Measurements from ENCODE around the gene MKRN3.

The MKRN3 gene

DNA sequence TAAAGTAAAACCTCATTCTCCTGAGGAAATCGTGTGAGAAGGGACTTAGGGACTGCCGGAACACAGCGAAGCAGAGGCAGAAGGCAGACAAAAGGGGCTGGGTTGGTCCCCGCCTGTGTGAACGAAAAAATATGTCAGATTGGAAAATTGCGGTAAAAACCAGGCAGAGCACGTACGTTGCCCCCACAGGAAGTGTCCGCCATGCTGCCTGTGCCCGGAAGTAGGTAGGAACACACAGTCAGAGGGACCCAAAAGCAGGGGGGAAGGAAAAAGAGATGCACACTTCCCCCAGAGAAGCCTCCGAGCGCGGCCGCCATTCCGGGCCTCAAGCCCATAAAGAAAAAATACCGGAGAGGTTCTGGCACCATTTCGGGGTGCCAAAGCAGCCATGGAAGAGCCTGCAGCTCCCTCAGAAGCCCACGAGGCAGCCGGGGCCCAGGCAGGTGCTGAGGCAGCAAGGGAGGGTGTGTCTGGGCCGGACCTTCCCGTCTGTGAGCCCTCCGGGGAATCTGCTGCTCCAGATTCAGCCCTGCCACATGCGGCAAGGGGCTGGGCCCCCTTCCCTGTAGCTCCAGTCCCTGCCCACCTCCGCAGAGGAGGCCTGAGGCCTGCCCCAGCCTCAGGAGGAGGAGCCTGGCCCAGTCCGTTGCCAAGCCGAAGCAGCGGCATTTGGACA, at the start of gene MKRN3:
TSS of gene MKRN3 (plus strand) at position 280 of the 676 bp plus-strand sequence. CDS start at position 389, 109 bp downstream.
- H3K27me3 ChIP-seq = no peaks in the 10 kb centered on the region
- H3K9ac ChIP-seq = peak within 1 kb of the TSS; percentile 66 to 81 (median 75)
- TF ChIP-seq Cebpa-rat (IDR thresholded peaks at IDR 0.05) = no peak
- H3K9me3 ChIP-seq (replicated peaks in 1 of 11) = peaks cover 0 to 4% (median 0%) of the 10 kb centered on the region in 11 experiments; a peak in 3 of 22 replicates
- no peaks in the 10 kb centered on the region for H4K20me1 ChIP-seq
- peak within 1 kb of the TSS; percentile 57 to 89 (median 78); a peak in 21 of 22 replicates for H3K27ac ChIP-seq
- H3K4me3 ChIP-seq = peak within 1 kb of the TSS; percentile 39 to 70 (median 60)
- peak within 1 kb of the TSS; percentile 65 to 85 (median 76) for H3K4me2 ChIP-seq
- H3K4me1 ChIP-seq = peaks cover 7 to 41% (median 24%) of the 10 kb centered on the region in 10 experiments; a peak in 16 of 20 replicates
- H3K36me3 ChIP-seq = no peaks in the 10 kb centered on the region

DNA sequence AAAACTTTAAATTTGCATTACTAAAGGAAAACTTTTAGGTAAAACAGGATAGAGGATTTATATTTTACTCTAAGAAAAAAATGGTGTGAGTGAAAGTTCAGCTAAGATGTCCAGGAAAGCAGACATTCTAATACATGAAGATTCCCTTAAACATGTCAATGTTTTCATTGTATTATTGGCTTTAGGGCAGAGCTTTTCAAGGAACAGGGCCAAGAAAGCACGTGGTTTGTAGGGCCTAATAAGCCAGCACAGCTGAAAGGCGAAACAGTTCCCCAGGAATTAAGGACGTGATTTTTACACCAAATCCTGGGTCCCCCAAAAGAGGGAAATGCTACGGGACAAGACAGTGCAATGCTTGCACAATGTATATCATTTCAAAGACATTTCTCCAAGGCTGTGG, 48.6 kb upstream of the MKRN3 start:
- H3K36me3 ChIP-seq = no peaks in the 10 kb centered on the region
- H3K27me3 ChIP-seq = no peaks in the 10 kb centered on the region
- peaks cover 0 to 7% (median 2%) of the 10 kb centered on the region in 11 experiments; a peak in 11 of 22 replicates for H3K9me3 ChIP-seq (replicated peaks in 1 of 11)
- no peaks in the 10 kb centered on the region for H3K4me1 ChIP-seq
- TF ChIP-seq Cebpa-rat (IDR thresholded peaks at IDR 0.05) = no peak
- H3K27ac ChIP-seq = no peak overlapping the region
- H4K20me1 ChIP-seq = no peaks in the 10 kb centered on the region
- no peak overlapping the region for H3K9ac ChIP-seq
- H3K4me2 ChIP-seq = no peak overlapping the region
- no peak overlapping the region for H3K4me3 ChIP-seq

DNA sequence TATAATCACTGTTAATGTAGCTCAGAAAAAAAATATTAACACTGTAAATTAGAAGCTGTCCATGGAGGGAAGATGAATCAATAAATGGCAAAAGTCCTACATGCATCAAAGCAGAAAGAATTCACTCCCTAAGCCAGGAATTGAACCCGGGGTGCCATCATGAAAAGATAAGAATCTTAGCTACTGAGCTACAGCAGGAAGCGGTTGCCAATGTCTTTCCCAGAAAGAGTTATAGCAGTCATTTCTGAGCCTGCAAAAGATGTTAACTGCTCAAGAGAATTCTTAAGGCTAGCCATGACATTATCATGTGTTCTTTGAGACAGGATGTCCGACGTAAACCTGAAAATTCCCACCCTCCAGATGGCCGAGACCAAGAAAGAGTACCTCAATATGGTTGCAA, 47.4 kb upstream of the MKRN3 start:
- Histone ChIP-seq H3K4me3 (no peak overlapping the region), H3K27ac (no peak overlapping the region), H3K4me2 (no peak overlapping the region), H3K4me1 (no peaks in the 10 kb centered on the region), H4K20me1 (no peaks in the 10 kb centered on the region), H3K9me3 (replicated peaks in 1 of 11) (no peaks in the 10 kb centered on the region), H3K36me3 (no peaks in the 10 kb centered on the region), H3K9ac (no peak overlapping the region), H3K27me3 (no peaks in the 10 kb centered on the region)
- no peak for TF ChIP-seq Cebpa-rat (IDR thresholded peaks at IDR 0.05)

GRCh38 chr15:23524816-23525215, 40.7 kb upstream of the MKRN3 start:
- Histone ChIP-seq H4K20me1 (no peaks in the 10 kb centered on the region), H3K9me3 (replicated peaks in 1 of 11) (no peaks in the 10 kb centered on the region), H3K27ac (no peak overlapping the region), H3K36me3 (no peaks in the 10 kb centered on the region), H3K4me3 (no peak overlapping the region), H3K4me2 (no peak overlapping the region), H3K27me3 (no peaks in the 10 kb centered on the region), H3K4me1 (no peaks in the 10 kb centered on the region), H3K9ac (no peak overlapping the region)
- TF ChIP-seq Cebpa-rat (IDR thresholded peaks at IDR 0.05) = no peak

DNA sequence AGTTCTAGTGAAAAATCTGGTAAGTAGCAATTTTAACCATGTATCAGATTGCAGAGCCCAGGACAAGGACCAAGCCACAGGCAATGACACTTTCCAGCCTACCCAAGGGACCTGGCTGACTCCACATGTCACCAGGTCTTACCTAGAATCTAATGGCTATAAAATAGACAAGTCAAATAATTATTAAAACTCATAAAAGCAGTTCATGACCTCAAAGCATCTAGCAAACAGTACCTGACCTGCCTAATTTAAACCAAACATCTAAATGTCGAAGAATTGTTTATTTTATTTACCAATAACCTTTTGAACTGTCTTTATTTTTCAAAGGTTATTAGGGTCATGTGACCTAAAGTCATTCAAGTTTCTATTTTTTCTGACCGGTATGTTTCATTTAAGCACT, 35.6 kb upstream of the MKRN3 start:
- no peak overlapping the region for H3K4me3 ChIP-seq
- H3K9me3 ChIP-seq (replicated peaks in 1 of 11) = peaks cover 0 to 11% (median 6%) of the 10 kb centered on the region in 11 experiments; a peak in 13 of 22 replicates
- TF ChIP-seq Cebpa-rat (IDR thresholded peaks at IDR 0.05) = no peak

GRCh38 chr15:23532024-23532423, 33.5 kb upstream of the MKRN3 start:
- Histone ChIP-seq H3K9me3 (replicated peaks in 1 of 11) (peaks cover 0 to 24% (median 14%) of the 10 kb centered on the region in 11 experiments; a peak in 13 of 22 replicates), H3K27me3 (no peaks in the 10 kb centered on the region), H3K4me2 (peak overlapping the region in 3 of 11 experiments; percentile 2 to 29 (median 7); a peak in 1 of 22 replicates), H3K4me3 (no peak overlapping the region), H3K4me1 (peaks cover 4 to 14% (median 9%) of the 10 kb centered on the region in 10 experiments; a peak in 17 of 20 replicates), H4K20me1 (no peaks in the 10 kb centered on the region), H3K9ac (no peak overlapping the region), H3K27ac (peak overlapping the region in 1 of 11 experiments; percentile 15; a peak in 1 of 22 replicates), H3K36me3 (no peaks in the 10 kb centered on the region)
- TF ChIP-seq Cebpa-rat (IDR thresholded peaks at IDR 0.05) = no peak

More for the DNA sequence above, 35.6 kb upstream of the MKRN3 start:
- no peaks in the 10 kb centered on the region for H3K36me3 ChIP-seq
- H3K4me1 ChIP-seq = peaks cover 0 to 6% (median 0%) of the 10 kb centered on the region in 10 experiments; a peak in 2 of 20 replicates
- no peak overlapping the region for H3K27ac ChIP-seq
- no peak overlapping the region for H3K4me2 ChIP-seq
- H3K9ac ChIP-seq = no peak overlapping the region
- no peaks in the 10 kb centered on the region for H4K20me1 ChIP-seq
- no peaks in the 10 kb centered on the region for H3K27me3 ChIP-seq

GRCh38 chr15:23536659-23537058, 28.8 kb upstream of the MKRN3 start:
- no peak for TF ChIP-seq Cebpa-rat (IDR thresholded peaks at IDR 0.05)
- Histone ChIP-seq H3K27me3 (no peaks in the 10 kb centered on the region), H3K27ac (peak overlapping the region in 6 of 11 experiments; percentile 25 to 62 (median 49); a peak in 8 of 22 replicates), H3K4me2 (peak overlapping the region in 9 of 11 experiments; percentile 8 to 75 (median 61); a peak in 17 of 22 replicates), H3K9me3 (replicated peaks in 1 of 11) (peaks cover 0 to 24% (median 14%) of the 10 kb centered on the region in 11 experiments; a peak in 14 of 22 replicates), H4K20me1 (no peaks in the 10 kb centered on the region), H3K4me3 (no peak overlapping the region), H3K36me3 (no peaks in the 10 kb centered on the region), H3K4me1 (peaks cover 6 to 29% (median 22%) of the 10 kb centered on the region in 10 experiments; a peak in 18 of 20 replicates), H3K9ac (no peak overlapping the region)

- Histone ChIP-seq H3K4me1 (peaks cover 6 to 29% (median 18%) of the 10 kb centered on the region in 10 experiments; a peak in 18 of 20 replicates), H3K27ac (no peak overlapping the region), H3K9ac (no peak overlapping the region), H3K9me3 (replicated peaks in 1 of 11) (peaks cover 0 to 24% (median 15%) of the 10 kb centered on the region in 11 experiments; a peak in 14 of 22 replicates), H3K4me3 (no peak overlapping the region), H3K4me2 (peak overlapping the region in 1 of 11 experiments; percentile 5; a peak in 1 of 22 replicates), H3K36me3 (no peaks in the 10 kb centered on the region), H3K27me3 (no peaks in the 10 kb centered on the region), H4K20me1 (no peaks in the 10 kb centered on the region)
- no peak for TF ChIP-seq Cebpa-rat (IDR thresholded peaks at IDR 0.05)
These were observed 26.8 kb upstream of the MKRN3 start for GRCh38 chr15:23538648-23539047.

DNA sequence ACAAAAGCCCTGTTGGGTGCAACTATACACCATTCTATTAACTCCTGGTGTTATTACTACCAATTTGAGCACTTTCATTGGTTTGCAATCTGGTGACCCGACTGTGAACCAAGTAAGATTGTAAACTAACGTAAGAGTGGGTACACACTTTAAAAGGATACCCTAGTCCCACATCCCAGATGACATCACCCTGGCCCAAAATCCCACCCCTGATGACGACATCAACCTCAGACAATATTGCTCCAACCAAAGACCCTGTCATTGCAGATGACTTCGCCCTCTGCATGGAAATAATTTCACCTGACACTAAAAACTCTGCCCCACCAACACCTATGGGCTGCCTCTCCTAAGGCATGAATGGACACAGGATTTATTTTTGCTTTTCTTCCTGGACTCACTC, 25.6 kb upstream of the MKRN3 start:
- Histone ChIP-seq H3K4me2 (no peak overlapping the region), H3K4me3 (no peak overlapping the region), H4K20me1 (no peaks in the 10 kb centered on the region), H3K9ac (no peak overlapping the region), H3K36me3 (no peaks in the 10 kb centered on the region), H3K9me3 (replicated peaks in 1 of 11) (peaks cover 0 to 14% (median 11%) of the 10 kb centered on the region in 11 experiments; a peak in 13 of 22 replicates), H3K27me3 (no peaks in the 10 kb centered on the region), H3K27ac (no peak overlapping the region), H3K4me1 (peaks cover 6 to 29% (median 18%) of the 10 kb centered on the region in 10 experiments; a peak in 18 of 20 replicates)
- TF ChIP-seq Cebpa-rat (IDR thresholded peaks at IDR 0.05) = no peak

Data from BLaER1 treated with 17β-estradiol and CSF1 and Interleukin-3, amounts not matched to agents 10 nM and 100 nM (cell line).